Activated T-cell treated with anti-CD3 and anti-CD28 coated beads, Interleukin-2, amount 50 U/mL, for 72 hours (primary cell): ENCODE measurements around the gene PRR23B. TPM values are rescaled to one million over a fixed set of nuclear protein-coding genes. Genes with fewer than 3 reads are reported as not detected.

Experiments used
- total RNA-seq, 2 donors: library from RNA; stranded (reverse); gene quantifications; one replicate each; pipeline ENCODE4 v1.2.3, GENCODE V29; 2022

The PRR23B gene
- total RNA-seq, 2 donors from 2014 or later, result not detected

Other genes starting within 250 kb of the PRR23B start
- gene PIK3CB, start 186.0 kb downstream of the PRR23B start, total RNA-seq, result 10 to 100 TPM; 18.8 to 26.3 TPM
- gene FOXL2, start 73.8 kb downstream of the PRR23B start, total RNA-seq, result under 1 TPM; 0.12 to 0.16 TPM
- not detected for gene FOXL2NB, start 73.7 kb downstream of the PRR23B start, total RNA-seq
- gene PRR23A, start 14.7 kb downstream of the PRR23B start, total RNA-seq, result not detected
- gene PRR23C, start 24.0 kb upstream of the PRR23B start, total RNA-seq, result not detected